Purkinje cell (primary cell): ENCODE results near the gene CASD1. TPM values are rescaled to one million over a fixed set of nuclear protein-coding genes. Genes with fewer than 3 reads are reported as not detected.

Experiments used
- polyA plus RNA-seq: library from polyadenylated mRNA; unstranded; fragments of >200 nt; fragmentation: Nextera tagmentation; gene quantifications from 2 replicates; pipeline ENCODE4 v1.2.1, GENCODE V29; 2014

Gene CASD1
- polyA plus RNA-seq, result 102 and 105 TPM in 2 replicates

GRCh38 chr7:94509264-94509886 lies at the start of gene CASD1:
CASD1 (plus strand) TSS chr7:94509809; CDS start chr7:94510085, 276 bp downstream.

Other genes with a start within 250 kb of the CASD1 start
- gene COL1A2, start 114.9 kb upstream of the CASD1 start, polyA plus RNA-seq, result 0.43 and 2.2 TPM in 2 replicates
- 101 and 106 TPM in 2 replicates for gene SGCE, start 146.3 kb downstream of the CASD1 start, polyA plus RNA-seq